NK-92 treated with Interleukin-12 subunit alpha and Interleukin-12 subunit beta, amount 100 ng/mL, for 24 hours (cell line): ENCODE results near the gene MAML2.

Experiments used
- DNase-seq: peaks from one replicate; lab custom pipeline; 2025; lab: John Stamatoyannopoulos, UW

Gene MAML2

GRCh38 chr11:96125400-96125799 lies 217.6 kb downstream of the MAML2 start:
- no peak for DNase-seq

- DNase-seq, result no peak
Observed at GRCh38 chr11:96124155-96124554, 218.8 kb downstream of the MAML2 start.

GRCh38 chr11:96123301-96123700 lies 219.7 kb downstream of the MAML2 start:
- DNase-seq, result no peak

- no peak for DNase-seq
Observed at GRCh38 chr11:96122601-96123074, 220.4 kb downstream of the MAML2 start.

GRCh38 chr11:96119211-96119610 lies 223.8 kb downstream of the MAML2 start:
- DNase-seq, result no peak

- no peak for DNase-seq
Observed at GRCh38 chr11:96116376-96116775, 226.6 kb downstream of the MAML2 start.

- no peak for DNase-seq
Observed at GRCh38 chr11:96114178-96115064, 228.6 kb downstream of the MAML2 start.

GRCh38 chr11:96113193-96113681 lies 229.8 kb downstream of the MAML2 start:
- no peak for DNase-seq

- DNase-seq, result no peak
Observed at GRCh38 chr11:96112192-96113128, 230.5 kb downstream of the MAML2 start.

GRCh38 chr11:96111308-96111707 lies 231.7 kb downstream of the MAML2 start:
- no peak for DNase-seq

GRCh38 chr11:96110302-96110701 lies 232.7 kb downstream of the MAML2 start:
- DNase-seq, result no peak

- no peak for DNase-seq
Observed at GRCh38 chr11:96109331-96110030, 233.5 kb downstream of the MAML2 start.

GRCh38 chr11:96107143-96107824 lies 235.7 kb downstream of the MAML2 start:
- DNase-seq, result no peak

- DNase-seq, result no peak
Observed at GRCh38 chr11:96106645-96107044, 236.3 kb downstream of the MAML2 start.

- DNase-seq, result no peak
Observed at GRCh38 chr11:96105944-96106343, 237.1 kb downstream of the MAML2 start.

- no peak for DNase-seq
Observed at GRCh38 chr11:96105197-96105895, 237.6 kb downstream of the MAML2 start.

GRCh38 chr11:96104496-96104895 lies 238.5 kb downstream of the MAML2 start:
- no peak for DNase-seq

GRCh38 chr11:96103721-96104120 lies 239.3 kb downstream of the MAML2 start:
- DNase-seq, result no peak

- no peak for DNase-seq
Observed at GRCh38 chr11:96103102-96103501, 239.9 kb downstream of the MAML2 start.

- no peak for DNase-seq
Observed at GRCh38 chr11:96102664-96103078, 240.3 kb downstream of the MAML2 start.

GRCh38 chr11:96101146-96101545 lies 241.8 kb downstream of the MAML2 start:
- DNase-seq, result no peak
